Measurements from ENCODE around the gene CASKIN2.
"Not testable (repeated sequence)": the region's sequence is repeated elsewhere in the genome, so short reads cannot be mapped to it uniquely, and the experiment has no call there.

The CASKIN2 gene

DNA sequence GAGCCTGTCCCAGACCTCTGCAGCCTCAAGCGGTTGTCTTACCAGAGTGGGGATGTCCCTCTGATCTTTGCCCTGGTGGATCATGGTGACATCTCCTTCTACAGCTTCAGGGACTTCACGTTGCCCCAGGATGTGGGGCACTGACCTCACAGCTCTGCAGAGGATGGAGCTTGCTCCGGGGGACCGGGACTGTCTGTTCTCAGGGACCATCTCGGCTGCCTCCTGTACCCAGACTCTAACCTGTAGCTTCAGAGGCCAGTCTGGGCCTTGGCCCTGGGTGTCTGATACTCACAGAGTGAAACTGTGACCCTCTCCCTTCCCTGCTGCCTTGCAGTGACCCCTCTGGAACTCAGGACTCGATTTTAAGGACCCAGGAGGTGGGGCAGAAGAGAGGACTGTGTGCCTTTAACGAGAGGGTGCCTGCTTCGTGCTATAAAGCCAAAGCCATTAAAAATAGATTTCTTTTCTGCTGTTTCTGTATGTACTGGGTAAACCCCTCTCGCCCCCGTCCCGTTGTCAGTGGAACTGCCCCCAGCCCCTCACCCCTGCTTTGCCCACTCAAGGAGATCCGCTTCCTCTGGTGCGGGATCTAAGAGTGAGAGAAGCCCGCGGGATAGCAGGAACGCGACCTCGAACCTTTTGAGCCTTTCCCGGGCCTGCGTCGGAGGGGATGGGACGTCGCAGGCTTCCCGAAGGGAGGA lies 9.1 kb upstream of the CASKIN2 start:
- FAIRE-seq (no peak), DNase-seq (ENCODE audit: insufficient read length, low spot score) (no peak)

GRCh38 chr17:75523647-75524046 lies 8.3 kb upstream of the CASKIN2 start:
- no peak for FAIRE-seq

GRCh38 chr17:75521951-75522727 lies 6.8 kb upstream of the CASKIN2 start:
- DNase-seq (ENCODE audit: insufficient read length, low spot score) (no peak), FAIRE-seq (no peak)

More at GRCh38 chr17:75523647-75524046, 8.3 kb upstream of the CASKIN2 start:
- no peak for DNase-seq (ENCODE audit: insufficient read length, low spot score)

- FAIRE-seq (no peak), DNase-seq (ENCODE audit: insufficient read length, low spot score) (no peak)
Observed at GRCh38 chr17:75521290-75521689, 6.0 kb upstream of the CASKIN2 start.

DNA sequence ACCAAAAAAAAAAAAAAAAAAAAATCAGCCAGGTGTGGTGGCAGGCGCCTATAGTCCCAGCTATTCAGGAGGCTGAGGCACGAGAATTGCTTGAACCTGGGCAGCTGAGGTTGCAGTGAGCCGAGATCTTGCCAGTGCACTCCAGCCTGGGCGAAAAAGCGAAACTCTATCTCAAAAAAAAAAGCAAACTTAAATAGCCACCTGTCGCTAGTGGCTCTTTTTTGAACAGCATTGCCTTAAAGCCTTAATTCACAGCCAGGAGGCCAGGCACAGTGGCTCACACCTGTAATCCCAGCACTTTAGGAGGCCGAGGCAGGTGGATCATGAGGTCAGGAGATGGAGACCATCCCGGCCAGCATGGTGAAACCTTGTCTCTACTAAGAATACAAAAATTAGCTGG lies 5.1 kb upstream of the CASKIN2 start:
- DNase-seq (ENCODE audit: insufficient read length, low spot score); FAIRE-seq: not testable (repeated sequence)

DNA sequence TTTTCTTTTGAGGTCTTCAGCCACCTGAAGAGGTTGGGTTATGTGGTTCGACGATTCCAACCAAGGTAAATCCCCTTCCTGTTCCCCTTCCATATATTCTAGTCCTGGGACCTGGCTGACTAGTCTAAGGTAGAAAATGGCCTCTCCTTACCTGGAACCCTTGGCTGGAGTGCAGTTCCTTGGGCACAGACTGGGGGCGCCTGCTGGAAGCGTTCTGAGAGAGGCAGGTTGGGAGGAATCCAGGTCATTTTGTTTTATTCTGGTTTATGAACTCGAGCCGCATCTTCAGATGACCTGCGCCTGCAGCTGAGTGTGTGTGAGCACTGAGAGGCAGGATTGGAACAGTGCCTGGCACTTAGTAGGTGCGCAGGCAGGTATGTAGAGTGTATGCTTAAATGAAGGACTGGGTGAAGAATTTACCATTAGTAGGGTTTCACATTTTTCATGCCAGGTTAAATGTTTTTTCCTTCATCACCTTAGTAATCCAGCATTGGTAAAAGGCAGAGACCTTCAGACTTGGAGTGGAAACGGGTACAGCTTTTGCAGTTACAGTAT lies 3.7 kb upstream of the CASKIN2 start:
- FAIRE-seq: no peak
- DNase-seq (ENCODE audit: insufficient read length, low spot score): no peak

GRCh38 chr17:75518201-75518600 lies 2.9 kb upstream of the CASKIN2 start:
- DNase-seq (ENCODE audit: insufficient read length, low spot score) (no peak), FAIRE-seq (peak; percentile 82)

DNA sequence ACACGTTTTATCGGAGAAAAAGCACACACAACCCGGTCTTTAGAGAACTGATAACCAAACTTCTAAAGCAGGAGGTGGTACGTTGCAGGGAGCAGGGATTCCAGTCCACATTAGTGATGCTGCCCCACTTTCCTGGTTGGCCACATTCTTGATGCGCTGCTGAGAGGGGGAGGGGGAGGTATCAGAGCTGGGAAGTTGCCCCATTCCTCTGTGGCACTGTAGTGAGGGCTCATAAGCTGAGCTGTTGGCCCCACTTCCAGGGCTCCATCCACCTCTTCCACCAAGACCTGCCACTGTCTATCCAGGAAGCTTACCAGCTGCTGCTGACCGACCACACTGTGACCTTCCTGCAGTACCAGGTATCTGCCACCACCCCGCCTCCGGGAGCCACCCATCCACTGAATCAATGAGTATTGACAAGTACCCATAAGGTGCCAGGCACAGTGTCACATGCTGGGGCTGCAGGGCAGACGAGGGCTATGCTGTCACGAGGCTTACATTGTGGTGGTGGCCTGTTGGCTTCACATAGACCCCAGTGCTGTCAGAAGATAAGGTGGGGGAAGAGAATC lies 2.0 kb upstream of the CASKIN2 start:
- DNase-seq (ENCODE audit: insufficient read length, low spot score) (no peak), FAIRE-seq (peak; percentile 42)

GRCh38 chr17:75516619-75517296 lies 1.4 kb upstream of the CASKIN2 start:
- peak; percentile 40 for FAIRE-seq
- peak; percentile 52 for DNase-seq (ENCODE audit: insufficient read length, low spot score)

GRCh38 chr17:75516255-75516618 lies 900 bp upstream of the CASKIN2 start, which contains the start of gene TSEN54:
TSEN54 (plus strand) TSS chr17:75516528; CDS start chr17:75516561, 33 bp downstream.
- peak; percentile 56 for FAIRE-seq
- peak; percentile 99 for DNase-seq (ENCODE audit: insufficient read length, low spot score)

- DNase-seq (ENCODE audit: insufficient read length, low spot score) (no peak), FAIRE-seq (no peak)
Observed at GRCh38 chr17:75514919-75515495, 330 bp downstream of the CASKIN2 start.

- DNase-seq (ENCODE audit: insufficient read length, low spot score): no peak
- FAIRE-seq: no peak
Observed at GRCh38 chr17:75514299-75514918, 928 bp downstream of the CASKIN2 start.

GRCh38 chr17:75513641-75514000 lies 1.7 kb downstream of the CASKIN2 start:
- FAIRE-seq (no peak), DNase-seq (ENCODE audit: insufficient read length, low spot score) (no peak)

DNA sequence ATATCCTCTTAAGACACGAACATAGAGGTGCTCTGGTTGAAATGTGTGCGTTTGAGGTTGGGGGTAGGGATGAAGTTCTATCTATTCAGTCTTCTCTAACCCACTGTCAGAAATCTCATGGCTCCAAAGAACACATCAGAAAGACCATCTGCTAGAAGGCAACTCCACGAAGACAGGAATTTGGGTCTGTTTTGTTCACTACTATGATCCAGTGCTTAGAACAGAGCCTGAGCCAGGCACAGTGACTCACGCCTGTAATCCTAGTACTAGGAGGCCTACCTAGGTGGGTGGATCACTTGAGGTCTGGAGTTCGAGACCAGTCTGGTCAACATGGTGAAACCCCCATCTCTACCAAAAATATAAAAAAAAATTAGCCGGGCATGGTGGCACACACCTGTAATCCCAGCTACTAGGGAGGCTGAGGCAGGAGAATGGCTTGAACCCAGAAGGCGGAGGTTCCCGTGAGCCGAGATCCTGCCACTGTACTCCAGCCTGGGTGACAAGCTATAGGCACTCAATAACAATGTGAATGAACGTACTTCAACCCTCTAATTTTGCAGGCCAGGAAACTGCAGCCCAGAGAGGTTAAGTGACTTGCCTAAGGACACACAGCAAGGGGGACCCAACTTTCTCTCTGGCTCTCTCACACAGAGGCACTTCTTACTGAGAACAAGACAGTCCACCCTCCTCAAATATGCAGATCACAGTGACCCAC lies 2.3 kb downstream of the CASKIN2 start:
- no peak for DNase-seq (ENCODE audit: insufficient read length, low spot score)

GRCh38 chr17:75511610-75512575 lies 3.4 kb downstream of the CASKIN2 start:
- DNase-seq (ENCODE audit: insufficient read length, low spot score): no peak
- FAIRE-seq: no peak

More for the DNA sequence above, 2.3 kb downstream of the CASKIN2 start:
- no peak for FAIRE-seq

GRCh38 chr17:75511270-75511609 lies 4.1 kb downstream of the CASKIN2 start:
- FAIRE-seq (no peak), DNase-seq (ENCODE audit: insufficient read length, low spot score) (no peak)

DNA sequence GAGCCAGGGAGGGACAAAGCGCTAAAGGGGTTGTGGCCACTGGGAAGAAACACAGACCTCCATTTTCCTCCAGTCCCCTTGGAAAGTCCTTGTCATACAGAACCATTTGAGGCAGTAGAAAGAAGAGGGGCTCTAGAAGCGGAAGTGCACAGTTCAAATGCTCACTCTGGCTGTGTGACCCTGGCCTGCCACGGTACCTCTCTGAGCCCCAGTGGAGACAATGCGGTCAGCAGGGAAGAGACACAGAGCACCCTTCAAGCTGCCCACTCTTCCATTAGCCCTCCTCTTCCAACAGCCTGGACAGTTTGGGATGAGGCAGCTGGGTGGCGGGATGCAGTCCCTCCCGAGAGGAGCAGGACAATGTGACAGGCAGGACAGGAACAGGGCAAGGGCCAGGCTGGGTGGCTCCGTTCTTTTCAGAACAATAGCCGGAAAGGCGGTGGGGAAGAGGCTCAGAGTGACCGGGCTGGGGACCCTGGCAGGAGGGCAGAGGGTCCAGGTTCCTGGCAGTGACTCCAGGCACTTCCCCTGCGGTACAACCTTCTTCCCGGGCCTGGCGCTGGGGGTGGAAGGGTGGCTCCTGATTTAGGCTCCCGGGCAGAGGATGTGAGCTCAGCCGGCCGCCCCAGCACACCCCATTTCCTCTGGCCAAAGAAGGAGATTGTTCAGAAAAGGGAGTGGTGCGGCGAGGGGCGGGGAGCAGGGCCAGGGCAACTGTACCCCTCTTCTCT lies 5.6 kb downstream of the CASKIN2 start:
- FAIRE-seq: no peak

DNA sequence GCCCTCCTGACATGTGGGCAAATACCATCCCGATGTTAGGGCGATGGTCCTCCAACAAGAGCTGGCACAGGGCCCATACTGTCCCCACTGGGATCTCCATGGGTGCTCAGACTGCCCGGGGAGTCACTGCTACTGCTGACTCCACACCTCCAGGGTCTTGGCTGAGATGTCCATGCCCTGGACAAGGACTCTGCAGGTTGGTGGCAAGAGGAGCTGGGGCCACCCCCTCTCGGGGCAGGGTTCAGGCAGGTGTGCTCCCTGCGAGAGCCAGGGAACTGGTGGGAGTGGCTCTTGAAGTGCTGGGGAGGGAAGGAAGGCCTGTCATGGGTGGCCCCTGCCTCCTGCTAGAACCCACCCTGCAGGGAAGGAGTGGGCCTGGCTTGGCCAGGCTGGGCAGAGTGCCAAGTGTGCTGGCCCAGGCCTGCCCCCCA lies 6.4 kb downstream of the CASKIN2 start:
- no peak for FAIRE-seq
- no peak for DNase-seq (ENCODE audit: insufficient read length, low spot score)

More for the DNA sequence above, 5.6 kb downstream of the CASKIN2 start:
- no peak for DNase-seq (ENCODE audit: insufficient read length, low spot score)

All from GM19239 (cell line).